Peyer's patch (tissue), 4 donors: Measurements from ENCODE around the gene AGO3.

Experiments
- POLR2A ChIP-seq, 2 donors: fragments of 450-650 bp; IDR thresholded peaks; one replicate each; pipeline ENCODE4 v1.5.1; 2017; ENCODE audit warnings: antibody characterized with exemption in 2 of 2, mild to moderate bottlenecking in 2 of 2, moderate library complexity in 2 of 2
- TF ChIP-seq, protein P1 (sequence below), 6 experiments: fragments of 450-650 bp in 4 of 6; fragments of 200-600 bp in 2 of 6; sonication (generic) in 1 of 6; IDR thresholded peaks; one replicate each; pipeline ENCODE4 v1.5.1; 2017 to 2019; ENCODE audit warnings: antibody characterized with exemption in 6 of 6, mild to moderate bottlenecking in 3 of 6, moderate library complexity in 1 of 6

DNA sequence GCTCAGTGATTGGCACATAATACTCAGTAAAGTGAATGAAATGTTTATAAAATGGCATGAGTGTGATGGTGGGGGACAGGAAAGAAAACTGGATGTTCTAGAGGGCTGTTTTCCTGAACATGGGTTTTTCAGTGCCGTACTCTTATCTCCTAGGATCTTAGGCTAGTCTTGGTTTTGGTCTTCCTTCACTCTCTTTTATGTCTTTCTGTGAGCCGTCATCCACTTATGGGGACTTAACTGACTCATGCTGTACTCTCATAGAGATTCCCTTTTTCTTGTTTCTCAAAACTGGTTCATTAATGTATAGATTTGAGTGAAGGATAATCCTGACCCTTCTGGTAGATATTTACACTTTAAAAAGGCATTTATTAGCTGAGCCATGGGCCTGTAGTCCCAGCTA is 16.6 kb downstream of the AGO3 start:
- TF ChIP-seq, protein P1, sequence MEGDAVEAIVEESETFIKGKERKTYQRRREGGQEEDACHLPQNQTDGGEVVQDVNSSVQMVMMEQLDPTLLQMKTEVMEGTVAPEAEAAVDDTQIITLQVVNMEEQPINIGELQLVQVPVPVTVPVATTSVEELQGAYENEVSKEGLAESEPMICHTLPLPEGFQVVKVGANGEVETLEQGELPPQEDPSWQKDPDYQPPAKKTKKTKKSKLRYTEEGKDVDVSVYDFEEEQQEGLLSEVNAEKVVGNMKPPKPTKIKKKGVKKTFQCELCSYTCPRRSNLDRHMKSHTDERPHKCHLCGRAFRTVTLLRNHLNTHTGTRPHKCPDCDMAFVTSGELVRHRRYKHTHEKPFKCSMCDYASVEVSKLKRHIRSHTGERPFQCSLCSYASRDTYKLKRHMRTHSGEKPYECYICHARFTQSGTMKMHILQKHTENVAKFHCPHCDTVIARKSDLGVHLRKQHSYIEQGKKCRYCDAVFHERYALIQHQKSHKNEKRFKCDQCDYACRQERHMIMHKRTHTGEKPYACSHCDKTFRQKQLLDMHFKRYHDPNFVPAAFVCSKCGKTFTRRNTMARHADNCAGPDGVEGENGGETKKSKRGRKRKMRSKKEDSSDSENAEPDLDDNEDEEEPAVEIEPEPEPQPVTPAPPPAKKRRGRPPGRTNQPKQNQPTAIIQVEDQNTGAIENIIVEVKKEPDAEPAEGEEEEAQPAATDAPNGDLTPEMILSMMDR (IDR thresholded peaks at IDR 0.05): no peak
- TF ChIP-seq POLR2A (IDR thresholded peaks at IDR 0.05): no peak
